IMR-90 (cell line): ENCODE results near the gene RETREG1.

ENCODE experiments used
- CHD1 ChIP-seq: IDR thresholded peaks from 2 replicates; pipeline ENCODE4 v1.6.1; 2012; ENCODE audit warnings: low read depth, low read length, improper control_type of control experiment
- CTCF ChIP-seq: conservative IDR thresholded peaks from 2 replicates; pipeline ENCODE4 v1.5.1; 2012; ENCODE audit warnings: mild to moderate bottlenecking, low read depth, low read length, improper control_type of control experiment
- MAFK ChIP-seq: IDR thresholded peaks from 2 replicates; pipeline ENCODE4 v1.6.1; 2012; ENCODE audit warnings: low read depth, low read length, improper control_type of control experiment
- MAZ ChIP-seq: IDR thresholded peaks from 2 replicates; pipeline ENCODE4 v1.6.1; 2012; ENCODE audit warnings: low read depth, mild to moderate bottlenecking, low read length, improper control_type of control experiment, moderate library complexity, borderline replicate concordance
- POLR2A ChIP-seq: IDR thresholded peaks from 2 replicates; pipeline ENCODE4 v1.6.1; 2012; ENCODE audit warnings: mild to moderate bottlenecking, low read depth, low read length
- RAD21 ChIP-seq: IDR thresholded peaks from 2 replicates; pipeline ENCODE4 v1.6.1; 2012; ENCODE audit warnings: low read length, improper control_type of control experiment
- RFX5 ChIP-seq: IDR thresholded peaks from 2 replicates; pipeline ENCODE4 v1.8.0; 2012; ENCODE audit warnings: low read depth, mild to moderate bottlenecking, low read length, moderate library complexity
- USF2 ChIP-seq: fragments of 150-350 bp; IDR thresholded peaks from 2 replicates; pipeline ENCODE4 v1.6.1; 2017; ENCODE audit warnings: mild to moderate bottlenecking, antibody characterized with exemption, low read length, low read depth

- TF ChIP-seq POLR2A (no peak), CTCF (no peak), CHD1 (no peak), USF2 (no peak), RFX5 (no peak), MAZ (no peak), MAFK (no peak), RAD21 (no peak)
These were observed 107.9 kb downstream of the RETREG1 start for GRCh38 chr5:16508730-16509531.
